Neural progenitor cell (in vitro differentiated cells): ENCODE data around the gene LYAR. TPM values are rescaled to one million over a fixed set of nuclear protein-coding genes. Genes with fewer than 3 reads are reported as not detected.

ENCODE experiments used
- DNase-seq: peaks from one replicate; pipeline ENCODE4 v3.0.0-alpha.2; 2016; ENCODE audit warnings: low spot score
- H2AFZ ChIP-seq: fragments of 200-600 bp; sonication (generic); replicated peaks from 2 replicates; pipeline ENCODE4 v1.6.1; 2016; ENCODE audit warnings: antibody characterized with exemption
- H3F3A ChIP-seq: fragments of 200-600 bp; sonication (generic); 2 replicates; pipeline ENCODE4 v1.6.1; 2016; ENCODE audit warnings: antibody characterized with exemption, low read depth
- H3K27ac ChIP-seq: fragments of 200-600 bp; sonication (generic); 2 replicates; pipeline ENCODE4 v1.5.1; 2016; ENCODE audit warnings: mild to moderate bottlenecking
- H3K27me3 ChIP-seq: fragments of 200-600 bp; sonication (generic); 2 replicates; pipeline ENCODE4 v1.6.1; 2016; ENCODE audit warnings: mild to moderate bottlenecking, moderate library complexity
- H3K36me3 ChIP-seq: fragments of 200-600 bp; sonication (generic); 2 replicates; pipeline ENCODE4 v1.5.1; 2016
- H3K4me1 ChIP-seq: fragments of 200-600 bp; sonication (generic); 2 replicates; pipeline ENCODE4 v1.6.1; 2016; ENCODE audit warnings: mixed run types
- H3K4me2 ChIP-seq: fragments of 200-600 bp; sonication (generic); 2 replicates; pipeline ENCODE4 v1.6.1; 2016
- H3K4me3 ChIP-seq: fragments of 200-600 bp; sonication (generic); 2 replicates; pipeline ENCODE4 v1.5.1; 2016
- H3K79me2 ChIP-seq: fragments of 200-600 bp; sonication (generic); 2 replicates; pipeline ENCODE4 v1.6.1; 2016; ENCODE audit warnings: low read depth
- H3K9ac ChIP-seq: fragments of 200-600 bp; sonication (generic); 2 replicates; pipeline ENCODE4 v1.6.1; 2016
- H3K9me3 ChIP-seq: fragments of 200-600 bp; sonication (generic); 2 replicates; pipeline ENCODE4 v1.5.1; 2016; ENCODE audit warnings: low read depth
- H4K20me1 ChIP-seq: fragments of 200-600 bp; sonication (generic); 2 replicates; pipeline ENCODE4 v1.6.1; 2016; ENCODE audit warnings: low read depth
- H3K27ac Mint-ChIP-seq: 3 replicates; pipeline ENCODE4 v1.8.0; 2021; ENCODE audit warnings: mixed read lengths
- H3K27me3 Mint-ChIP-seq: 2 replicates; pipeline ENCODE4 v1.8.0; 2022; ENCODE audit warnings: low read depth, mild to moderate bottlenecking, inconsistent platforms, moderate library complexity, mixed read lengths; ENCODE audit not compliant: insufficient read depth
- H3K36me3 Mint-ChIP-seq: 3 replicates; pipeline ENCODE4 v1.8.0; 2021; ENCODE audit warnings: mixed read lengths
- H3K4me1 Mint-ChIP-seq: 3 replicates; pipeline ENCODE4 v1.8.0; 2021; ENCODE audit warnings: mixed read lengths
- H3K4me3 Mint-ChIP-seq: 3 replicates; pipeline ENCODE4 v1.8.0; 2021; ENCODE audit warnings: mild to moderate bottlenecking, moderate library complexity, mixed read lengths
- H3K9me3 Mint-ChIP-seq: 3 replicates; pipeline ENCODE4 v1.8.0; 2020; ENCODE audit warnings: mixed read lengths
- EZH2 ChIP-seq: fragments of 200-600 bp; sonication (generic); IDR thresholded peaks from 2 replicates; pipeline ENCODE4 v1.6.1; 2017; ENCODE audit warnings: antibody characterized with exemption, mild to moderate bottlenecking, moderate library complexity
- EZH2phosphoT487 ChIP-seq: fragments of 200-600 bp; sonication (generic); IDR thresholded peaks from 2 replicates; pipeline ENCODE4 v1.6.1; 2017; ENCODE audit warnings: antibody characterized with exemption
- total RNA-seq: library from RNA; depleted of rRNA; stranded (reverse); fragments of >200 nt; gene quantifications from 2 replicates; pipeline ENCODE4 v1.2.3, GENCODE V29; 2015; ENCODE audit warnings: low replicate concordance
- TF ChIP-seq, protein P1 (sequence below): fragments of 200-600 bp; sonication (generic); IDR thresholded peaks from 2 replicates; pipeline ENCODE4 v1.5.1; 2017; ENCODE audit warnings: antibody characterized with exemption, mild to moderate bottlenecking

The LYAR gene
- total RNA-seq, 1 donor from 2014 or later: 49.0 TPM

- Histone ChIP-seq H3K27ac (no peak overlapping the region), H3K4me3 (no peak overlapping the region), H2AFZ (no peak overlapping the region), H3K4me2 (no peak overlapping the region), H3K9ac (no peak overlapping the region), H4K20me1 (no peaks in the 10 kb centered on the region), H3F3A (no peaks in the 10 kb centered on the region), H3K27me3 (no peaks in the 10 kb centered on the region), H3K4me1 (no peaks in the 10 kb centered on the region), H3K36me3 (no peaks in the 10 kb centered on the region), H3K9me3 (no peaks in the 10 kb centered on the region), H3K79me2 (no peaks in the 10 kb centered on the region)
- peaks cover 7% of the 10 kb centered on the region for H3K36me3 Mint-ChIP-seq
- DNase-seq: no peak
- no peak overlapping the region for H3K4me3 Mint-ChIP-seq
- no peaks in the 10 kb centered on the region for H3K4me1 Mint-ChIP-seq
- TF ChIP-seq, protein P1, sequence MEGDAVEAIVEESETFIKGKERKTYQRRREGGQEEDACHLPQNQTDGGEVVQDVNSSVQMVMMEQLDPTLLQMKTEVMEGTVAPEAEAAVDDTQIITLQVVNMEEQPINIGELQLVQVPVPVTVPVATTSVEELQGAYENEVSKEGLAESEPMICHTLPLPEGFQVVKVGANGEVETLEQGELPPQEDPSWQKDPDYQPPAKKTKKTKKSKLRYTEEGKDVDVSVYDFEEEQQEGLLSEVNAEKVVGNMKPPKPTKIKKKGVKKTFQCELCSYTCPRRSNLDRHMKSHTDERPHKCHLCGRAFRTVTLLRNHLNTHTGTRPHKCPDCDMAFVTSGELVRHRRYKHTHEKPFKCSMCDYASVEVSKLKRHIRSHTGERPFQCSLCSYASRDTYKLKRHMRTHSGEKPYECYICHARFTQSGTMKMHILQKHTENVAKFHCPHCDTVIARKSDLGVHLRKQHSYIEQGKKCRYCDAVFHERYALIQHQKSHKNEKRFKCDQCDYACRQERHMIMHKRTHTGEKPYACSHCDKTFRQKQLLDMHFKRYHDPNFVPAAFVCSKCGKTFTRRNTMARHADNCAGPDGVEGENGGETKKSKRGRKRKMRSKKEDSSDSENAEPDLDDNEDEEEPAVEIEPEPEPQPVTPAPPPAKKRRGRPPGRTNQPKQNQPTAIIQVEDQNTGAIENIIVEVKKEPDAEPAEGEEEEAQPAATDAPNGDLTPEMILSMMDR: no peak
- TF ChIP-seq EZH2phosphoT487: no peak
- no peak for TF ChIP-seq EZH2
- no peaks in the 10 kb centered on the region for H3K27me3 Mint-ChIP-seq
- H3K9me3 Mint-ChIP-seq: no peaks in the 10 kb centered on the region
- H3K27ac Mint-ChIP-seq: no peak overlapping the region
Observed at GRCh38 chr4:4306920-4307319, 17.0 kb upstream of the LYAR start.

DNA sequence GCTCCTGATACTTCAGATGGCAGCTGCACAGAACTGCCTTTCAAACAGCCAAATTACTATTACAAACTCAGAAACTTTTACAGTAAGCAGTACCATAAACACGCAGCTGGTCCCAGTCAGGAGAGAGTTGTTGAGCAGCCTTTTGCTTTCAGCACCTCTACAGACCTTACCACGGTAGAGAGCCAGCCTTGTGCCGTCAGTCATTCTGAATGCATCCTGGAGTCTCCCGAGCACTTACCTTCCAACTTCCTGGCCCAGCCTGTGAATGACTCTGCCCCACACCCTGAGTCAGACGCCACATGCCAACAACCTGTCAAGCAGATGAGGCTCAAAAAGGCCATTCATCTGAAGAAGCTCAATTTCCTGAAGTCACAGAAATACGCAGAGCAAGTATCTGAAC, 12.5 kb upstream of the LYAR start:
- Mint-ChIP-seq H3K27ac (no peak overlapping the region), H3K4me1 (no peaks in the 10 kb centered on the region), H3K36me3 (peaks cover 10% of the 10 kb centered on the region), H3K4me3 (no peak overlapping the region), H3K9me3 (no peaks in the 10 kb centered on the region), H3K27me3 (no peaks in the 10 kb centered on the region)
- TF ChIP-seq, protein P1: no peak
- TF ChIP-seq EZH2 (no peak), EZH2phosphoT487 (no peak)
- Histone ChIP-seq H3F3A (no peaks in the 10 kb centered on the region), H3K27ac (no peak overlapping the region), H2AFZ (no peak overlapping the region), H4K20me1 (peaks cover 18% of the 10 kb centered on the region), H3K9me3 (no peaks in the 10 kb centered on the region), H3K36me3 (no peaks in the 10 kb centered on the region), H3K27me3 (no peaks in the 10 kb centered on the region), H3K9ac (peak overlapping the region; percentile 27), H3K4me1 (no peaks in the 10 kb centered on the region), H3K4me3 (no peak overlapping the region), H3K79me2 (peaks cover 4% of the 10 kb centered on the region), H3K4me2 (no peak overlapping the region)
- DNase-seq: no peak

- H3K9ac ChIP-seq: no peak overlapping the region
- Mint-ChIP-seq H3K4me1 (no peaks in the 10 kb centered on the region), H3K4me3 (no peak overlapping the region), H3K27ac (no peak overlapping the region), H3K36me3 (peaks cover 9% of the 10 kb centered on the region), H3K9me3 (no peaks in the 10 kb centered on the region), H3K27me3 (no peaks in the 10 kb centered on the region)
- H3K36me3 ChIP-seq: no peaks in the 10 kb centered on the region
- no peaks in the 10 kb centered on the region for H3F3A ChIP-seq
- no peaks in the 10 kb centered on the region for H3K27me3 ChIP-seq
- H3K4me2 ChIP-seq: no peak overlapping the region
- H3K9me3 ChIP-seq: no peaks in the 10 kb centered on the region
- TF ChIP-seq EZH2phosphoT487 (no peak), EZH2 (no peak)
- TF ChIP-seq, protein P1: no peak
- H3K27ac ChIP-seq: no peak overlapping the region
- H4K20me1 ChIP-seq: peaks cover 18% of the 10 kb centered on the region
- peaks cover 9% of the 10 kb centered on the region for H3K79me2 ChIP-seq
- no peak overlapping the region for H3K4me3 ChIP-seq
- H2AFZ ChIP-seq: no peak overlapping the region
- DNase-seq: no peak
- H3K4me1 ChIP-seq: no peaks in the 10 kb centered on the region
Observed at GRCh38 chr4:4302001-4302400, 12.0 kb upstream of the LYAR start.
